Liver (tissue), 3 donors: ENCODE data around the gene MYO1F.

Source experiments
- CTCF ChIP-seq: fragments of 150-350 bp; IDR thresholded peaks from 2 replicates; pipeline ENCODE4 v1.5.1; 2017; ENCODE audit warnings: improper control_type of control experiment, low read depth, low read length; ENCODE audit not compliant: missing input control
- EGR1 ChIP-seq, 2 donors: IDR thresholded peaks; 2 replicates each; pipeline ENCODE4 v1.6.1; 2016 to 2018; ENCODE audit warnings: antibody characterized with exemption in 2 of 2, low read depth in 2 of 2
- GABPA ChIP-seq, 2 donors: IDR thresholded peaks in 1 of 2; conservative IDR thresholded peaks in 1 of 2; 2 replicates each; pipeline ENCODE4 v1.6.1; 2016; ENCODE audit warnings: antibody characterized with exemption in 2 of 2, mild to moderate bottlenecking in 1 of 2, moderate library complexity in 1 of 2
- JUND ChIP-seq, 2 donors: IDR thresholded peaks; 2 replicates each; pipeline ENCODE4 v1.6.1; 2016; ENCODE audit warnings: antibody characterized with exemption in 2 of 2
- MAX ChIP-seq: IDR thresholded peaks from 2 replicates; pipeline ENCODE4 v1.6.1; 2016; ENCODE audit warnings: antibody characterized with exemption
- RAD21 ChIP-seq, 2 donors: IDR thresholded peaks; 2 replicates each; pipeline ENCODE4 v1.6.1; 2016; ENCODE audit warnings: antibody characterized with exemption in 2 of 2, mild to moderate bottlenecking in 2 of 2
- REST ChIP-seq: IDR thresholded peaks from 2 replicates; pipeline ENCODE4 v1.6.1; 2016; ENCODE audit warnings: antibody characterized with exemption, mild to moderate bottlenecking
- SP1 ChIP-seq: IDR thresholded peaks from 2 replicates; pipeline ENCODE4 v1.6.1; 2018; ENCODE audit warnings: antibody characterized with exemption, mild to moderate bottlenecking
- YY1 ChIP-seq: IDR thresholded peaks from 2 replicates; pipeline ENCODE4 v1.6.1; 2016; ENCODE audit warnings: antibody characterized with exemption, mild to moderate bottlenecking
- ZBTB33 ChIP-seq: IDR thresholded peaks from 2 replicates; pipeline ENCODE4 v1.6.1; 2016; ENCODE audit warnings: antibody characterized with exemption
- donor health status: healthy.
- donor health status: healthy.

GRCh38 chr19:8610041-8610935, 33.0 kb upstream of the MYO1F start, which contains the start of gene ADAMTS10:
- TF ChIP-seq CTCF = no peak
- no peak for TF ChIP-seq RAD21 (IDR thresholded peaks at IDR 0.05)
- no peak for TF ChIP-seq JUND (IDR thresholded peaks at IDR 0.05)
- no peak for TF ChIP-seq REST
- no peak for TF ChIP-seq ZBTB33
- TF ChIP-seq GABPA (IDR thresholded peaks at IDR 0.05 in 1 of 2, conservative IDR thresholded peaks at IDR 0.05 in 1 of 2) = no peak
- no peak for TF ChIP-seq EGR1 (IDR thresholded peaks at IDR 0.05; ENCODE audit: low read depth in 2 of 2)
- no peak for TF ChIP-seq SP1
- no peak for TF ChIP-seq YY1
- TF ChIP-seq MAX = no peak
